ENCODE data around the gene ABLIM2.

Gene ABLIM2

DNA sequence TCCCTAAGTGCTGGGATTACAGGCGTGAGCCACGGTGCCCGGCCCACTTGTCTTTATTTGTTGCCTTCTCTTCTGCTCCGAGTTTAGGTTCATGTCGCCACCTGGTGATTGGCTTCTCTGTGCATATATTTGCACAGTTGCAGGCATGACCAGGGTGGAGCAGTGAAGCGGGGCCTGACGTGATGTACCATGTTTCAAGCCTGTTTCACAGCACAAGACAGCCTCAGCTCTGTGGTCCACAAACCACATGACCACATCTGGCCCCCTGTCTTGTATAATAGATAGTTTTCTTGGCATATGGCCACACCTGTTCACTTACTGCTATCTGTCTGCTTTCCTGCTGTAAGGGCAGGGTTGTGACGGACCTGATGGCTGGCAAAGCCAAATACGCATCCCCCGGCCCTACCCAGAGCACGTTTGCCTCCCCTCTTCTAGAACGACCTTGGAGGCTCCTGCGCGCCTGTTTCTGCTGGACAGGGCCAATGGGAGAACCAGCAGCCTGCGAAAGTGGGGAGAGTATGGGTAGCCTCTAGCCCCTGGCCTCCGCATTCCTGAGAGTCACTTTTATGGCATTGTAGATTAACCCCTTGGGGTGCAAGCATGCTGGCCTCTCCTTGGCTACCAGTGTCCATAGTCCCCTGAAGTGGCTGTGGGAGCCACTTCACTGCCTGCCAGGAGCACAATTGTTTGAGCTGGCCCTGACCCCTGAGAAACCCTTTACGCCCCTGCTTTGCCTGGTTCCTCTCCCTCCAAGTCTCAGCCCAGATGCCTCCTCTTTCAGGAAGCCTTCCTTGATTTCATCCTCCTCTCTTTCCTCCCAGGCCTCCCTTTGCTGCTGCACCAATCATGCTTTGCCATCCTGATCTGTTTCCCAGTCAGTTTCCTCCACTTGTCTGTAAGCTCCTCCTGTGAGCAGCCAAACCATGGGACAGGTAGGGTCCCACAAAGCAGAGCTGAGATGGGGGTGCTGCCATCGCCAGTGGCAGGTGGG is 34.4 kb upstream of the ABLIM2 start:
- peak; percentile 17 to 47 for DNase-seq

DNA sequence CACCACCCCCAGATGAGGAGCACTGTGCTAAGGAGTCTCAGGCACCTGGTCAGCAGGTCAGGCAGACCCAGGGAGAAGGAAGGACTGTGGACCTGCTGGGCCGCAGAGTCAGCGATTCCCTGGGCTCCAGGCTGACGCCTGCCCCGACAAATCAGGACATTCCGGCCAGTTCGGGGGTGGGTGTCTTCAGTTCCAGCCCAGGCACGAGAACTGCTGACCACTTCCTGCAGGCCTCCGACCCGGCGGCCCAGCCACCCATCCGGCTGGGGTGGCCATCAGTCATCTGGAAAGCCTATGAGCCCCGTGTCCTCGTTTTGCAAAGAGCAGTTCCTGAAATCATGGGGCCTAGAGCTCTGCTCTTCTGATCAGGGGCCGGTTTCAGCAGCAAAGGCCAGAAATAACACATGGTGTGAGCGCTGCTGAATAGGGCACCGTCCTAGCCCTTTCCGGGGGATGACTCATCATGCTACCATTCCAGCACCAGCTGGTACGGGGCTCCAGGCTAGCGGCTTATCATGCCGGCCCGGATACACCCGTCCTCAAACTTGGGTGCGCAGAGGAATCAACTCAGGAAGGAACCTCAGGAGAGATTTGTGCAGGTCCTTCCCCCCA is 32.6 kb upstream of the ABLIM2 start:
- DNase-seq: peak; percentile 83 to 84

- no peak for DNase-seq
Measured at GRCh38 chr4:8189551-8190466, 31.2 kb upstream of the ABLIM2 start.

DNA sequence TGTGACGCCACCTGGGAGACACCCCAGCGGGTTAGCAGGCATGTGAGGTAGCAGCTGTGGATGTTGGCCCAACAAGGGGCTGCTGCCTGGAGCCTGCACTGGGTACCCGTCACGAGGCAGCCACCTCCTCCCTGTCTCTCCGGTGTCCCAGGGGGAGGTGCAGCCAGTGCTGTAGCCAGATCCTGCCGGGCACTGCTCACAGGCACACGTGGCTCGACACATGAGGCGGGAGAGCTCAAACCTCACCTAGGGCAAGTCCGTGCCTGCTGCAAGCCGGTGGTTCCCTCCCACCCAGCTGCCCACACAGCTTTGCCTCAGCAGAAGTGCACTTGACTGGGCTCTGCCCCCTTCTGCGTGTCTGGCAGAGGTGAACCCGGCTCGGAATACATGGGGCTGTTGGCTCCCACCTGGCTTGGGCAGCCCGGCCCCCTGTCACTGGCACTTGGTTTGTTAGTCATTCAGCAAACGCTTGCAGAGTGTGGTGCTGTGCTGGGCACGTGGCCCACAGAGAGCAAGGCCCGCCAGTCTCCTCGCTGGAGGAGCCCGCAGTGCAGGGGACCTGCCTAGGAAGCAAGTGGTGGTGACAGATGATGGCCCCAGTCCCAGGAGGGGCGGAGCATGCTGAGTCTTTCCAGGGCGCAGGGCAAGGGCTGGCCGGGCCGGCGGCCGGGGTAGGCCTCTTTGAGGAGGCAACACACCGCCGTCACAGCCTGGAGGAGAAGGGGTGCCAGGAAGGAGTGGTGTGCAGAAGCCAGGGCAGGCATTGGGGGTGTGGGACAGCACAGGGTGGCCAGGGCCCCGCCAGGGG is 30.3 kb upstream of the ABLIM2 start:
- no peak for DNase-seq

- no peak for DNase-seq
Measured at GRCh38 chr4:8188085-8188484, 29.5 kb upstream of the ABLIM2 start.

GRCh38 chr4:8185930-8186329 is 27.3 kb upstream of the ABLIM2 start:
- DNase-seq: no peak

DNA sequence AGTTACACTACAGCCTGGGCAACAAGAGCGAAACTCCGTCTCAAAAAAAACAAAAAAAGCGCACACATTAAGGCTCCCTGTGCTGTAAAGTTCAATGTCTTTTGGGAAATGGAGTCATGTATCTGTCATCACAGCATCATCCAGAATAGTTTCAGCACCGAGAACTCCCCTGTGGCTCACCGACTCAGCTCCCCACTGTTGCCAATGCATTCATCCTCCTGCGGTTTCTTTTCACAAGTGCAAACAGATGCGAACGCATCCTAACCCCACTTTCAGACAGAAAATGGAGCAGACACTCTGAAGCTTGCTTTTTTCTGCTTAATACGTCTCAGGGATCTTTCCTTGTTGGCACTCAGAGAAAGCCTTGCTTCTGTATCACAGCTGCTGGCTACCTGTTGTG is 26.7 kb upstream of the ABLIM2 start:
- no peak for DNase-seq

DNA sequence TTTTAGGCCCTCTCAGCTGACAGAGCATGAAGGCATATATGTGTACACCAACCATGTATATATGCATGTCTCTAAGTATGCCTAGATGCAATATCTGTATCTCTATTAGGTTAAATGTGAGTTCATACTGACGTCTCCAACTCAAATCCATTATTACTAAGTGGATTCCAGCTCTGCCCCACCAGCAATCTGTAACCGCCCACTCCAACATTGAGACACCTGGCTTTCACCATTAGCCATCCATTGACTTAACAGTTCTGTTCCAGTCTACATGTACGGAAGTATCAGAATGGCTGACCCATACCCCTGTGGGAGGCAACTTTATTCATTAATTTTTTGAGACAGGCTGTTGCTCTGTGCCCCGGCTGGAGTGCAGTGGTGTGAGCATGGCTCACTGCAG is 25.4 kb upstream of the ABLIM2 start:
- no peak for DNase-seq

DNA sequence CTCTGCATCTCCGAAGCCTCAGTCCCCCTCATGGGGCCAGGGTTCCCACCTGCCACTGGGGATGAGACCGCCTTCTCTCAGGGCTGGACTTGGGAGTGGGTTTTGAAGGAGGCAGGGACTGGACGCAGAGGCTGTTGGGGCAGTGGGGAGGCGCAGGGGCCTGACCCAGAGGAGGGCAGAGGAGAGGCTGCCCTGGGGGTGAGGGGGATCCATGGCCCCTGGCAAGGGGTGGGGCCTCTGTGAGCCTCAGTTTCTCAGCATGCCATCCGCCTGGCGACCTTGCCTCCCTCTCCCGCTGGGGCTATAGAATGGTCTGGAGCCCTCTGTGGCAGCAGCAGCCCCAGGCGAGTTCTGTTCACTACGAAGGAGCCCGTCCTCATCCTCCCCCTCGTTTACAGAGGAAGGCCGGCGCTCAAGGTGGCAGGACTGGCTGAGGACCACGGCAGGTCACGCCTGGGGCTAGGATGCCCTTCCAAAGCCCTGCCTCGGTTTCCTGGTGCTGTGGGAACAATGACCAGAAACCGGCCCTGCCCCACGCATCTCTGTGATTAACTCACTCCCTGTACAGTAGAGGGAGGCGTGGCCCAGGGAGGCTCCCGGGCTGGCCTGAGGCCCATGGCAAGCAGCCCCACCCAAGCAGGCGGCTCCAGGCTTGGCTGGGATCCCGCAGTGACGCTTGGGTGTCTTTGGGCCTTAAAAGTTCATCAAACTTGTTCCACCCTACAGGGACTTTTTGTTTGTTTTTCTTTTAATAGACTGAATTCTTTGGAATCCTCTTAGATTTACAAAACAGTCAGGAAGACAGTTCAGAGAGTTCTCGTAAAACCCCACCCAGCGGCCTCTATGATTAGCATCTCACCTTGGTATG is 24.5 kb upstream of the ABLIM2 start:
- DNase-seq: no peak

- DNase-seq: no peak
Measured at GRCh38 chr4:8182294-8182693, 23.7 kb upstream of the ABLIM2 start.

DNA sequence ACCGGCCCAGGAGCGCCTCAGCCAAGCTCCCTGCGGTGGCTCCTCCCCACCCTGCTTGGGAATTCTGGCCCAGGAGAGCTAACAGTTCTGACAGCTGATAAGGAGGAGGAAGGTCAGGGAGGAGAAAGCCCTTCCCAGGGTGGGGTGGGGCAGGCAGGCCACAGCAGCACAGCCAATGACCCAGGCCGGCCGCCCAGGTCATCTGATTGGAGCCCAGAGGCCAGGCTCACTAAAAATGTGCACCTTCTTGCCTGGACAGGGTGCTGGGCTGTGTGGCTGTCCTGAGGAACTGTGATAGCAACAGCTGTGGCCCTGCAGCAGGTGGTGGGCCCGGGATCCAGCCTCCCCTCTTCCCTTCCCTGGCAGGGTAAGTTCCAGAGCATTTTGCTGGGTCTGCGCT is 23.2 kb upstream of the ABLIM2 start:
- DNase-seq: no peak

- no peak for DNase-seq
Measured at GRCh38 chr4:8181119-8181518, 22.5 kb upstream of the ABLIM2 start.

DNA sequence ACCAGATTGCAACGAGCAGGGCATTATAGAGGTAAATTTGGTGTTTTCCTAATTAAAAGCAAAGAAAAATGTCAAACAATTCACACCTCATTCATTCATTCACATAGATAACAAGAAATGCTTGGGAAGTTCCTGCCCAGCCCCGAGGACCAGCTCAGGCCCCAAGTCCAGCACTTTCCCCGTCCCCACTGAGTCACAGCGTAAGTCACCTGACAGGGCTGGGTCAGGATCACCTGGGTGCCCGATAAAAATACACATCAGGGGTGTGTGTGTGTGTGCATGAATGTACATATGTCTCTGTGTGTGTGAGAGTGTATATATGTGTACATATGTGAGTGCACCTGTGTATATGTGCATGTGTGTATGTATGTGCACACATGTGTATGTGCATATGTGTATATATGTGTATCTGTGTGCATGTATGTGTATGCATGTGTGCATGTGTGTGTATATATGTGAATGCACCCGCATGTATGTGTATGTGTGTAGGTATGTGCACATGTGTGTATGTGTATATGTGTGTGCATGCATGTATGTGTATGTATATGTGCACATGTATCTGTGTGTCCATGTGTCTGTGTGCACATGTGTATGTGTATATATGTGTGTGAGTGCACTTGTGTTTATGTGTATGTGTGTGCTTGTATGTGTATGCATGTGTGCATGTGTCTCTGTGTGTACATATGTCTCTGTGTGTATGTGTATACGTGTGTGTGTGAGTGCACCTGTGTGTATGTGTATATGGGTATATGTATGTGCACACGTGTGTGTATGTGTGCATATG is 21.9 kb upstream of the ABLIM2 start:
- DNase-seq: no peak

DNA sequence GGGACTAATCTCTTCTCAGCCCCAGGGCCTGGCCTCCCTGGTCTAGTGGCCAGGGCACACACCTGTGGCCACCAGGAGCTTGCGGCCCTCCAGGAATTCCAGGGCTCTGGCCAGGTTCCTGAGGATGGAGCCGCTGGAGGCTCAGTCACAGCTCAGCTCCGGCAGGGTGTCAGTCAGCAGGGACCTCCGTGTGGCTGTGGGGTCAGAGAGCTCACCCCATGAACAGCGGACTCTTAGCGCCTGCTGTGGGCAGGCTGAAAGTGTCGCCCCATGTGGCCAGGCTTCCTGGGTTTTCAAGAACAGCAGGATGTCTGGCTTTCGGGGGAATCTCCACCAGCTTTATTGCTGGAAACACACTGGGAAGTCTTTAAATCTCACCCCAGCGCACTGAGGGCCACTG is 21.2 kb upstream of the ABLIM2 start:
- DNase-seq: no peak

GRCh38 chr4:8179074-8179473 is 20.5 kb upstream of the ABLIM2 start:
- DNase-seq: no peak

DNA sequence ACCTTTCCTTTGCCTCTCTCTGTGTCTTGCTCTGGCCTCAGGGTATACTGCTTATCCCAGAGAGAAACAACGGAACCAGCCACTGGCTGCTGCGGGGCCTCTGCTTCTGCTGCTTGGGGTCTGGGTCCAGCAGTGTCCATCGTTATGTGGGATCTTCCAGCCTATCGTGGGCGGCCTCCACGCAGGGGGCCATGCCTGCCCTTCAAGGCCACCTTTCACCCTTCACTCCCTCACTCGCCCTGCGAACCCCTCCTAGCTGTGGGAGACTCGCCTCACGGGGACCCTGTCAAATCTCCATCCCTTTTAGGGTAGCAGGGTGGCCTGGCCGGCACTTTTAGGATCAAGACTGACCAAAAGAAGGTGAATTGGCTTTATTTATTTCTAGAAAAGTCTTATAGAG is 19.3 kb upstream of the ABLIM2 start:
- DNase-seq: no peak

DNA sequence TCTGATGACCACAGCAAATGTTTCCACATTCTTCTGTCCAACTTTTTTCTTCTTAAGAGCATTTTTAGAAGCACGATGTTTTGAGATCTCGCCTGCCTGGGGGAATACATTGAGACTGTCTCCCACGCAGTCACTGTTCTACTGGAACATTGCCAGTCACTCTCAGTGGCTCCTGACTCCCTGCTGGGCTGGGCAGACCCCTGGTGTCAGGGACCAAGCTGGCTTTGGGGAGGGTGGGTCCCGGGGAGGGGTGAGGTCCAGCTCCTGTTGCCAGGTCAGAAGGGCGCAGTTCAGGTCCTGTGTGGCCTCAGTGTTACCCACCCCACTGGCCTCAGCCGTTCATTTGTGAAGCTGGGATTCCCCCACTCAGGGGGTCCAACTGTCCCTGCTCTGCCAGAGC is 18.9 kb upstream of the ABLIM2 start:
- DNase-seq: no peak

GRCh38 chr4:8176547-8177399 is 18.2 kb upstream of the ABLIM2 start:
- DNase-seq: peak; percentile 72 to 87

DNA sequence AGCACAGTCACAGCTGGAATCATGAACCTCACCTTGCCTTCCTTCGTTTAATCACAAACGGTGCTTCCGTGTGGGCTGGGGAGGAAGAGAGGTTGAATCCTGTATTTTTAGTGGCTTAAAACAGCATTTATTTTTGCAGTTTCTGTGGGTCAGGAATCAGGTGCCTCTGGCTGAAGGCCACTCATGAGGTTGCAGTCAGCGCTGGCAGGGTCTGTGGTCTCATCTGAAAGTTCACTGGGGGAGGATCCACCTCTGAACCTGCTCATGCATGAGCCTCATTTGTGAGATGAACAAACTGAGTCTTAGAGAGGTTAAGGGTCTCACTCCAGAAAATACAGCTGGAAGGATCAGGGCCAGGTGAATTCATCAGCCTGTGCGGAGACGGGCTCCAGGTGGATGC is 17.1 kb upstream of the ABLIM2 start:
- DNase-seq: no peak

GRCh38 chr4:8174970-8175369 is 16.4 kb upstream of the ABLIM2 start:
- DNase-seq: no peak
